Measurements from ENCODE around the gene PRMT9.

The PRMT9 gene

DNA sequence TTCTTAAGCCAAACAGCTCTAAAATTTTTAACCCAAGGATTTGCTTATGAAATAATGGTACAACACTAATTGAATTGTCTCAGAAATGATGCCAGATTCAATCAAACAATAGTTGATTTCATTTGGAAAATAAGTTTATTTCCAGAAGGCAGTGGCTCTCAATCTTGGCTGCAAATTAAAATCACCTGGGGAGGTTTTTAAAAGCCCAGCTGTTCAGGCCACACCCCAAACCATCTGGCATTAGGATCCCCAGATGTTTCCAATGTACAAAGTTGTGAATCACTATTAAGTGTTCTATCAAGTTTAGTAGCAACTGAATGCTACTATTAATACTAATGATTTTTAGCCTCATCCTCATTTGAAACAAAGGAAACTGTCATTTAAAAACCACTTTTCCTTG is 44.6 kb downstream of the PRMT9 start (continued):
- TF ChIP-seq SP2 (tag by site-specific recombination; IDR thresholded peaks at IDR 0.05) (no peak), ZNF654 (tag by site-specific recombination; IDR thresholded peaks at IDR 0.05; ENCODE audit: low read depth) (no peak), ZNF112 (tag by site-specific recombination; IDR thresholded peaks at IDR 0.05) (no peak), KLF8 (tag by site-specific recombination; IDR thresholded peaks at IDR 0.05) (no peak), OSR2 (tag by site-specific recombination; IDR thresholded peaks at IDR 0.05) (no peak)
- TF ChIP-seq, protein P1, sequence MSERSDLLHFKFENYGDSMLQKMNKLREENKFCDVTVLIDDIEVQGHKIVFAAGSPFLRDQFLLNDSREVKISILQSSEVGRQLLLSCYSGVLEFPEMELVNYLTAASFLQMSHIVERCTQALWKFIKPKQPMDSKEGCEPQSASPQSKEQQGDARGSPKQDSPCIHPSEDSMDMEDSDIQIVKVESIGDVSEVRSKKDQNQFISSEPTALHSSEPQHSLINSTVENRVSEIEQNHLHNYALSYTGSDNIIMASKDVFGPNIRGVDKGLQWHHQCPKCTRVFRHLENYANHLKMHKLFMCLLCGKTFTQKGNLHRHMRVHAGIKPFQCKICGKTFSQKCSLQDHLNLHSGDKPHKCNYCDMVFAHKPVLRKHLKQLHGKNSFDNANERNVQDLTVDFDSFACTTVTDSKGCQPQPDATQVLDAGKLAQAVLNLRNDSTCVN (tag by site-specific recombination; optimal IDR thresholded peaks at IDR 0.05) = no peak
- TF ChIP-seq, protein P2, sequence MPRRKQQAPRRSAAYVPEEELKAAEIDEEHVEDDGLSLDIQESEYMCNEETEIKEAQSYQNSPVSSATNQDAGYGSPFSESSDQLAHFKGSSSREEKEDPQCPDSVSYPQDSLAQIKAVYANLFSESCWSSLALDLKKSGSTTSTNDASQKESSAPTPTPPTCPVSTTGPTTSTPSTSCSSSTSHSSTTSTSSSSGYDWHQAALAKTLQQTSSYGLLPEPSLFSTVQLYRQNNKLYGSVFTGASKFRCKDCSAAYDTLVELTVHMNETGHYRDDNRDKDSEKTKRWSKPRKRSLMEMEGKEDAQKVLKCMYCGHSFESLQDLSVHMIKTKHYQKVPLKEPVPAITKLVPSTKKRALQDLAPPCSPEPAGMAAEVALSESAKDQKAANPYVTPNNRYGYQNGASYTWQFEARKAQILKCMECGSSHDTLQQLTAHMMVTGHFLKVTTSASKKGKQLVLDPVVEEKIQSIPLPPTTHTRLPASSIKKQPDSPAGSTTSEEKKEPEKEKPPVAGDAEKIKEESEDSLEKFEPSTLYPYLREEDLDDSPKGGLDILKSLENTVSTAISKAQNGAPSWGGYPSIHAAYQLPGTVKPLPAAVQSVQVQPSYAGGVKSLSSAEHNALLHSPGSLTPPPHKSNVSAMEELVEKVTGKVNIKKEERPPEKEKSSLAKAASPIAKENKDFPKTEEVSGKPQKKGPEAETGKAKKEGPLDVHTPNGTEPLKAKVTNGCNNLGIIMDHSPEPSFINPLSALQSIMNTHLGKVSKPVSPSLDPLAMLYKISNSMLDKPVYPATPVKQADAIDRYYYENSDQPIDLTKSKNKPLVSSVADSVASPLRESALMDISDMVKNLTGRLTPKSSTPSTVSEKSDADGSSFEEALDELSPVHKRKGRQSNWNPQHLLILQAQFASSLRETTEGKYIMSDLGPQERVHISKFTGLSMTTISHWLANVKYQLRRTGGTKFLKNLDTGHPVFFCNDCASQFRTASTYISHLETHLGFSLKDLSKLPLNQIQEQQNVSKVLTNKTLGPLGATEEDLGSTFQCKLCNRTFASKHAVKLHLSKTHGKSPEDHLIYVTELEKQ (tag by site-specific recombination; IDR thresholded peaks at IDR 0.05; ENCODE audit: borderline replicate concordance) = no peak
- TF ChIP-seq, protein P3, sequence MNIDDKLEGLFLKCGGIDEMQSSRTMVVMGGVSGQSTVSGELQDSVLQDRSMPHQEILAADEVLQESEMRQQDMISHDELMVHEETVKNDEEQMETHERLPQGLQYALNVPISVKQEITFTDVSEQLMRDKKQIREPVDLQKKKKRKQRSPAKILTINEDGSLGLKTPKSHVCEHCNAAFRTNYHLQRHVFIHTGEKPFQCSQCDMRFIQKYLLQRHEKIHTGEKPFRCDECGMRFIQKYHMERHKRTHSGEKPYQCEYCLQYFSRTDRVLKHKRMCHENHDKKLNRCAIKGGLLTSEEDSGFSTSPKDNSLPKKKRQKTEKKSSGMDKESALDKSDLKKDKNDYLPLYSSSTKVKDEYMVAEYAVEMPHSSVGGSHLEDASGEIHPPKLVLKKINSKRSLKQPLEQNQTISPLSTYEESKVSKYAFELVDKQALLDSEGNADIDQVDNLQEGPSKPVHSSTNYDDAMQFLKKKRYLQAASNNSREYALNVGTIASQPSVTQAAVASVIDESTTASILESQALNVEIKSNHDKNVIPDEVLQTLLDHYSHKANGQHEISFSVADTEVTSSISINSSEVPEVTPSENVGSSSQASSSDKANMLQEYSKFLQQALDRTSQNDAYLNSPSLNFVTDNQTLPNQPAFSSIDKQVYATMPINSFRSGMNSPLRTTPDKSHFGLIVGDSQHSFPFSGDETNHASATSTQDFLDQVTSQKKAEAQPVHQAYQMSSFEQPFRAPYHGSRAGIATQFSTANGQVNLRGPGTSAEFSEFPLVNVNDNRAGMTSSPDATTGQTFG (tag by site-specific recombination; IDR thresholded peaks at IDR 0.05; ENCODE audit: borderline replicate concordance) = no peak

DNA sequence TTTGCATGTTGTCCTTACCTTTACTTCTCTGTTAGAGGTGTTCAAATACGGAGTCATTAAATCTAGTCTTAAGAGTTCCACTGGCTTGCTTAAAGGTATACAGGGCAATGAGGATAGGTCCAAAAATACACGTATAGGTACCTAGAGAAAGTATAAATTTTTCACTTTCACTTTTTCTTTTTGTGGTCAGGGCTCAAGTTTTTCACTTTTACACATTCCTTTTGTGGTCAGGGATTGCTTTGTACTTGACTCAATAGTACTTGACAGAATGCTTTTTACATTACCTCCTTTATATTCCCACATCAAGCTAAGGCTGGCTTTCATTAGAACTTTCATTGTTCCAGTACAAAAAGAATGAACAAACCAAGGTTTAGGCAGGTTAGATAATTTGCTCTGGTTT is 45.0 kb downstream of the PRMT9 start:
- Histone ChIP-seq H3K27ac (ENCODE audit: extremely low read depth, low read depth, low read length) (no peak overlapping the region), H3K4me1 (ENCODE audit: control insufficient read depth, insufficient read depth, low read length) (no peaks in the 10 kb centered on the region), H3K4me3 (ENCODE audit: low read depth, low read length) (no peak overlapping the region), H3K36me3 (ENCODE audit: control insufficient read depth in 2 of 2, insufficient read depth in 1 of 2, low read length in 2 of 2) (peaks cover 14 to 70% of the 10 kb centered on the region in 2 experiments), H3K9me3 (ENCODE audit: control insufficient read depth, insufficient read depth, low read depth, low read length) (no peaks in the 10 kb centered on the region)
- TF ChIP-seq PRDM1 (tag by site-specific recombination; IDR thresholded peaks at IDR 0.05) (peak; percentile 74), ZNF366 (tag by site-specific recombination; conservative IDR thresholded peaks at IDR 0.05) (no peak)
- POLR2A ChIA-PET = no interaction called here
- CTCF ChIA-PET = interaction anchor here (2.0 kb wide), 1 partner anchor 228 kb away, joined by 5 read pairs; no protein-coding TSS in a partner anchor

DNA sequence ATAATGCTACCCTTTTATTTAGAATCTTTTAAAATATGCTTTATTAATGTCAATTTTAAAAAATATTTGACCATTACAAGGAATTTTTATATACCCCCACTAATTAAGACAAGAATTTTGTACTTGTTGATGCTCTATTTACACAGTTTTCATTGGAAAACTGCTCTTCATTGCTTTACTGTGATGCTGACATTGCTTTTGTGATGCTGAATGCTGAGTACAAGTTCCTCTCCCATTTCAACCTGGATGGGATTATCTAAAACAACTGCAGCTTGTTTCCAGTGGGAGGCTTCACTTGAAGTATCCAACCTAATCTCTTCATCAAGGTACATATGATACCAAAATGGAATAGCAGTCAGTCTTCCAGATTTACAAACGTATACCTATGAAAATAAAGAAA is 45.6 kb downstream of the PRMT9 start:
- ChIA-PET POLR2A (no interaction called here), CTCF (interaction anchor here (0.6 to 2.0 kb wide), 4 partner anchors 205 to 483 kb away, joined by 3 to 5 read pairs (median 4); no protein-coding TSS in a partner anchor)
- H3K4me3 ChIP-seq (ENCODE audit: low read depth, low read length) = no peak overlapping the region
- peaks cover 15 to 75% of the 10 kb centered on the region in 2 experiments for H3K36me3 ChIP-seq (ENCODE audit: control insufficient read depth in 2 of 2, insufficient read depth in 1 of 2, low read length in 2 of 2)
- no peak overlapping the region for H3K27ac ChIP-seq (ENCODE audit: extremely low read depth, low read depth, low read length)
- H3K9me3 ChIP-seq (ENCODE audit: control insufficient read depth, insufficient read depth, low read depth, low read length) = no peaks in the 10 kb centered on the region
- H3K4me1 ChIP-seq (ENCODE audit: control insufficient read depth, insufficient read depth, low read length) = no peaks in the 10 kb centered on the region
- TF ChIP-seq ZNF132 (tag by site-specific recombination; IDR thresholded peaks at IDR 0.05; ENCODE audit: borderline replicate concordance) = no peak
- TF ChIP-seq ZNF792 (tag by site-specific recombination; IDR thresholded peaks at IDR 0.05) = no peak
- TF ChIP-seq, protein P4, sequence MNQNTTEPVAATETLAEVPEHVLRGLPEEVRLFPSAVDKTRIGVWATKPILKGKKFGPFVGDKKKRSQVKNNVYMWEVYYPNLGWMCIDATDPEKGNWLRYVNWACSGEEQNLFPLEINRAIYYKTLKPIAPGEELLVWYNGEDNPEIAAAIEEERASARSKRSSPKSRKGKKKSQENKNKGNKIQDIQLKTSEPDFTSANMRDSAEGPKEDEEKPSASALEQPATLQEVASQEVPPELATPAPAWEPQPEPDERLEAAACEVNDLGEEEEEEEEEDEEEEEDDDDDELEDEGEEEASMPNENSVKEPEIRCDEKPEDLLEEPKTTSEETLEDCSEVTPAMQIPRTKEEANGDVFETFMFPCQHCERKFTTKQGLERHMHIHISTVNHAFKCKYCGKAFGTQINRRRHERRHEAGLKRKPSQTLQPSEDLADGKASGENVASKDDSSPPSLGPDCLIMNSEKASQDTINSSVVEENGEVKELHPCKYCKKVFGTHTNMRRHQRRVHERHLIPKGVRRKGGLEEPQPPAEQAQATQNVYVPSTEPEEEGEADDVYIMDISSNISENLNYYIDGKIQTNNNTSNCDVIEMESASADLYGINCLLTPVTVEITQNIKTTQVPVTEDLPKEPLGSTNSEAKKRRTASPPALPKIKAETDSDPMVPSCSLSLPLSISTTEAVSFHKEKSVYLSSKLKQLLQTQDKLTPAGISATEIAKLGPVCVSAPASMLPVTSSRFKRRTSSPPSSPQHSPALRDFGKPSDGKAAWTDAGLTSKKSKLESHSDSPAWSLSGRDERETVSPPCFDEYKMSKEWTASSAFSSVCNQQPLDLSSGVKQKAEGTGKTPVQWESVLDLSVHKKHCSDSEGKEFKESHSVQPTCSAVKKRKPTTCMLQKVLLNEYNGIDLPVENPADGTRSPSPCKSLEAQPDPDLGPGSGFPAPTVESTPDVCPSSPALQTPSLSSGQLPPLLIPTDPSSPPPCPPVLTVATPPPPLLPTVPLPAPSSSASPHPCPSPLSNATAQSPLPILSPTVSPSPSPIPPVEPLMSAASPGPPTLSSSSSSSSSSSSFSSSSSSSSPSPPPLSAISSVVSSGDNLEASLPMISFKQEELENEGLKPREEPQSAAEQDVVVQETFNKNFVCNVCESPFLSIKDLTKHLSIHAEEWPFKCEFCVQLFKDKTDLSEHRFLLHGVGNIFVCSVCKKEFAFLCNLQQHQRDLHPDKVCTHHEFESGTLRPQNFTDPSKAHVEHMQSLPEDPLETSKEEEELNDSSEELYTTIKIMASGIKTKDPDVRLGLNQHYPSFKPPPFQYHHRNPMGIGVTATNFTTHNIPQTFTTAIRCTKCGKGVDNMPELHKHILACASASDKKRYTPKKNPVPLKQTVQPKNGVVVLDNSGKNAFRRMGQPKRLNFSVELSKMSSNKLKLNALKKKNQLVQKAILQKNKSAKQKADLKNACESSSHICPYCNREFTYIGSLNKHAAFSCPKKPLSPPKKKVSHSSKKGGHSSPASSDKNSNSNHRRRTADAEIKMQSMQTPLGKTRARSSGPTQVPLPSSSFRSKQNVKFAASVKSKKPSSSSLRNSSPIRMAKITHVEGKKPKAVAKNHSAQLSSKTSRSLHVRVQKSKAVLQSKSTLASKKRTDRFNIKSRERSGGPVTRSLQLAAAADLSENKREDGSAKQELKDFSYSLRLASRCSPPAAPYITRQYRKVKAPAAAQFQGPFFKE (tag by site-specific recombination; IDR thresholded peaks at IDR 0.05; ENCODE audit: borderline replicate concordance) = no peak
- no peak for TF ChIP-seq ZNF654 (tag by site-specific recombination; IDR thresholded peaks at IDR 0.05; ENCODE audit: low read depth)
- no peak for TF ChIP-seq ZNF423 (tag by site-specific recombination; IDR thresholded peaks at IDR 0.05)
- TF ChIP-seq ZBTB1 (tag by site-specific recombination; IDR thresholded peaks at IDR 0.05) = no peak
- no peak for TF ChIP-seq WT1 (tag by site-specific recombination; IDR thresholded peaks at IDR 0.05)
- TF ChIP-seq SP7 (tag by site-specific recombination; IDR thresholded peaks at IDR 0.05) = no peak
- no peak for TF ChIP-seq ZNF24 (tag by site-specific recombination; IDR thresholded peaks at IDR 0.05)
- TF ChIP-seq ZNF10 (tag by site-specific recombination; IDR thresholded peaks at IDR 0.05) = no peak
- no peak for TF ChIP-seq ZFP69B (tag by site-specific recombination; IDR thresholded peaks at IDR 0.05)
- TF ChIP-seq ZBTB17 (tag by site-specific recombination; IDR thresholded peaks at IDR 0.05) = no peak
